Left ventricle myocardium superior (tissue), 1 donor: Measurements from ENCODE around the gene PLEKHA6. TPM values are rescaled to one million over a fixed set of nuclear protein-coding genes. Genes with fewer than 3 reads are reported as not detected.

ENCODE experiments used
- ATAC-seq: fragments of 200-7000 bp; cut with Tn5 transposase; one replicate; pipeline ENCODE4 v1.9.1; 2020; ENCODE audit warnings: mild to moderate bottlenecking, moderate library complexity
- DNase-seq: peaks from one replicate; pipeline ENCODE4 v3.0.0-alpha.2; 2020
- intact Hi-C: fragments of 100-400 bp; cut with micrococcal nuclease; formaldehyde crosslinking; loops from one replicate; pipeline ENCODE4 v1.11.0; 2022
- total RNA-seq: library from RNA; stranded (reverse); fragmentation: NEBNext Ultra II Directional; extraction: Animal tissue kit (Norgen Biotek cat#: 25700); gene quantifications from one replicate; pipeline ENCODE4 v1.2.1, GENCODE V29; 2021
- donor health status: DM: no; HTN: yes; CAD: no; lungs with severe emphysema.

The PLEKHA6 gene
- total RNA-seq, 1 donor from 2014 or later = 21.6 TPM

DNA sequence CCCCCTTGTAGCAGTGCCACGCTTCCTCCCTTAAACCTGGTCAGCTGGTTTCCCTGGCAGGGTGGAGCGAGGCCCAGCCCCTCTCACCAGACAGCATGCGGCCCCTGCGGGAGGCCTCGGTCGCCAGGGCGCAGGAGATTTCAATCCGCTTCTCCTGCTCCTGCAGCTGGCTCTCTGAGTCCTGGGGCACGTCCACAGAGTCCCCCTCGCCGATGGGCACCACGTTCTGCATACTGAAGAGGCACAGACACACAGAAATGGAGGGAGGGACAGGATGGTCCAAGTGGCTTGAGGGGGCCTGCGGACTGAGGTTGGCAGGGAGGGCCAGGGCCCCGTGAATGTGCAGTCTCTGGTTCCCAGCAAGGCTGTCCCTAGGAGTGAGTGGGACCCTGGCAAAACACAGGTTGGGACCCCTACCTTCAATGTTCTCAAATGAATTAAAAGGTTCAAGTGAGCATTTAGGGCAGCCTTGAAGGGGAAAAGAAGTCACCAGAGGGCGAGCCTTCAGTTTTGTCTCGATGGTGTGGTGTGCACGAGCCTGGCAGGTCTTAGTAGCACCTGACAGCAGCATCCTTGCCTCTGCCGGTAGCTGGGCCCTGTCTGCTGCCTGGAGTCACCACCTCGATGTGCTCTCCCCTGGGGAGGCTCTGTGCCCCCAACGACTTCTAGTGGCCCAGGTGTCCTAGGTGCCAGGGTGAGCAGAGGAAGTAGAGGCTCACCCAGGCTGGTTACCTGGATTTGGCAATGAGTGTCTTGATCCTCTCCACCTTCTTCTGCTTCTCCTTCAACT is 131.5 kb downstream of the PLEKHA6 start:
- ATAC-seq = no peak
- intact Hi-C loops = no loop called here
- no peak for DNase-seq

DNA sequence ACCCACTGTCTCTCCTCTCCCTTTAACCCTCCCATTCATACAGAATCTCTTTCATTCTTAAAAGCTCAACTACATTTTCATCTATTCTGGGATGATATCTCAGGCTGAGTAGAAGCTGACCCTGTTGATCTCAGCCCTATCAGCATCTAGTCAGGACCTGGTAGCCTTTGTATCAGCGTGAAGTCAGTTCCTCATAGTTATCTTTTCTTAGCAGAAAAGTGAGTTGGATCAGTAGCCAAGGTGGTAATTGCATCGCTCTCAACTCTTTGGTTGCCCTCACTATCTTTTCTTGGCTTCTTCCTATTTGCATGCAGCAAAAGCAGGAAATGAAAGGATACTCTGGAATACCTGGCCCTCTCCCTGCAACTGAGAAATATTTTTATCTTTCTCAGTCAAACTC is 132.4 kb downstream of the PLEKHA6 start:
- DNase-seq = no peak
- intact Hi-C loops = no loop called here
- no peak for ATAC-seq

DNA sequence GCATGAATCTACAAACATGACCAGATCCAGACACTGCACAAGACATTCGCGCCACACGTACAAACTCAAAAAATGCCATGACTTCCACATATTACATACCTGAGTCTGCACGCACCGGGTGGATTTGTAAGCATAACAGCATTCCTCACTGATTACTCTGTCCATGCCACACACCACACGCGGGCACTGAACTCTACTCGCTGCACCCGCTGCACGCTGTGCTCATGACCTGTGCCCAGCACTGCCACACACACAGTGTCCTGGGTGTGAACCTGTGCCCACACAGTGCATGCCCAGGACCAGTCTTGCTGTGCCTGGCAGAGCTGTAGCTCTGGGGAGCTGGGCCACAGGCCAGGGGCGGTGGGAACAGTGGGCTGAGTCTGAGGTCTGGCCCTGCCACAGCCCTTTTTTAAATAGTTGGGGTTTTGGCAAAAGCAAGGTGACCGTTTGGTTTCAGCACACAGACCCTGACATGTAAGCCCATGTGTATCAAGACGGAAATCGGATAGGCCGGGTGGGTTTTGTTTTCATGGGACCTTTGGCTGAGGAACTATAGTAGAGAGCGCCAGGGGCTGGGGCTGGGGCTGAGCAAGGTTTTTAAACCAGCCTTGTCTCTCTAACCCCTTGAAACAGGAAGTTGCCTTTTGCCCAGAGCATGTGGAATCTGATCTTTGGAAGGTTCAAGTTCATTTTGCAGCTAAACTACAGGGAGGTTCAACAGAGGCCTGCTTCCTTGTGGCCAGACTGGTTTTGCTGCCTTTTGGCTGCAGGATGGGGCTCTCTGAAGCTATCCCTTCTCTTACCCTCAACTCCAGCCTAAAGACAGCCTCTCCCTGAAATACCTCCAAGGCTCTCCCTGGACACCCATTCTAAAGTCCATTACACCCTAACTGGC is 133.6 kb downstream of the PLEKHA6 start:
- no peak for ATAC-seq
- intact Hi-C loops = no loop called here
- DNase-seq = no peak

DNA sequence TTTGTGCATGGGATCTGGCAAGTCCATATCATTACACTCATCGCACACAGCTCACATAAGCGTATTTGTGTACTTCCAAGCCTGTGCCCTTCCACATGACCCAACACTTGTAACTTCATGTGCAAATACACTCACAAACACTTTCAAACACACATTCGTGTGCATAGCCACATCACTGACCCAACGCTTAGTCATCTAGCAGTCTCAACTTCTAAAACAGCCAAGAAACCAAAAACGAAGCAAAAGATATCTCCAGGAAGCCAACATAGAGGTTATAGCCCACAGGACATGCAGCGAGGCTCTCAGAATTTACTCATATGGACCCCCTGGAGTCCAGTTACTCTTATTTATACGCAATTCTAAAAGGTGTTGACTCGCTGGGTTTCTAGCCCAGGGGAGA is 135.1 kb downstream of the PLEKHA6 start:
- ATAC-seq = no peak
- intact Hi-C loops = no loop called here
- no peak for DNase-seq

DNA sequence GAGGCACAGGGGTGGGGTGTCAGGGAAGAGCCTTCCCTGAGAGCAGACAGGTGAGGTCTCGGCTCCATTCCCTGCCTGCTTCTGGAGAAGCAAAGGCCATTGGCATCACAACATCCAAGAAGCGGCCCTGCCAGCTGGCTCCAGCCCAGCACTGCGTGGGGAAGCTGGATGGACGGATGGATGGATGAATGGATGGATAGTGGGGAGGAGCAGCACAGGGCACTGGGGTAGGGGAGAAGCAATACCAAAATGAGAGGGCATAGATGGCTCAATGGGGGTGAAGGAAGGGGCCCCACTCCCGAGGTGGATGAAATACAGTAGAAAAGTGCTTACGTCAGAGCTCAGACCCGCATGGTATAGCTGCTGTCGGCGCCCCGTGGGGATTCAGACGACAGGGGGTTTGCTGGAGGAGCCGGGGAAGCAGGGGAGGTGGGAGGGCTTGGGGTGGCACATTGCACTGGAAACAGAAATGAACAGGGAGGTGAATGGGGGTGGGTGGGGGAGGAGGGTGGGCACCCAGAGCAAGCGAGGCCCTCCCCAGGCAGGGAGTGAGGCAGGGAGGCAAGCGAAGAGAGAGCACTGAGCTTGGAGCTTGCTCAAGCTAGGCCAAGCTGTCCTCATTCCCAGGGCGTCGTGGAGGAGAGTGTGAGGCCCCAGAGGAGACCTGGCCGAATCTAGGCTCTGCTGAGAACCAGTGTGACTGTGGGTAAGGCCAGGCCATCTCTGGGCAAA is 136.4 kb downstream of the PLEKHA6 start:
- DNase-seq (no peak), ATAC-seq (no peak)
- intact Hi-C loops = no loop called here

DNA sequence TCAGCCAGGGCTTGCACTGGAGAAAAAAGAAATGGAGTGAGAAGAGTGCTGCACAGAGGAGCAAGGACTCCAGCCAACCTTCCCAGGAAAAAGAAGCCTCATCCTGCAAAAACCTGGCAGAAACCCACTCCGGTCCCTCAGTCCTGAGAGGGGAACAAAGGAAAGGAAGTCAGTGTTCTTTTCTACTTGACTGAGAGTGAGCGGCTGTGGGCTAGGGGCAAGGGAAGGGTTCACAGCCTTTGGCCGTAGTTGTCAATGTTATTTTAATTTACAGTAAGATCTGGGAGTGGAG is 137.0 kb downstream of the PLEKHA6 start:
- DNase-seq (no peak), ATAC-seq (no peak)
- intact Hi-C loops = no loop called here

DNA sequence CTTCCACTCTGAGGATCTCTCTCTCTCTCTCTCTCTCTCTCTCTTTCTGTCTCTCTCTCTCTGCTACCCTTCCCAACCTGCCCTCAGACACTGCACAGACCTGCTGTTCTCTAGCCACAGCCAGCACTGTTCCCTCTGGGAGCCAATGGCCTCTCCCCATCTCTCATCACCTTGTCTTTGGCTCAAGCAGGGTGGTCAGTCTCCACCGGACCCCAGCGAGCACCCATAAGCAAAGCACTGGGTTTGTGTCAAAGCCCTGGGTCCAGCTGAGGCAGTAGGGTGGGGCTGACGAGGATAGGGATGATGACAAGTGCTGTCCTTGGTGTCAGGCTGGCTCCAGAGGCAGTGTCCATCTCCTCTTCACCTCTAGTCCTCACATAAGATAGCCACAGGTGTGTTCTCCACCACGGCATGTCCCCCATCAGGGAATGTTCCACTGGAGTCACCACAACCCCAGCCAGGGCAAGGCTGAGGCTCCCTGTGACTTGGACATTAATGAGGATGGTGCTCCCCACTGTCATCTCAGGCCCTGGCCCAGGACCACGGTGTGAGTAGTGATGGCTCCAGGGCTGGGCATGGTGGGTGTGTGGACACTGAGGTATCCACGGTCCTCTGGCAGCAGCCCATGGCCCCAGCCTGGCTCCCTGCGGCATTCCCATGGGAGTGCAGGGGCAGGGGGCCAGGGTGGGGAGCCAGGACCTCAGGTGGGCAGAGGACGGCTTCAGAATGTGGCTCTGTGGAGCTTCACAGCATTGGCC is 137.5 kb downstream of the PLEKHA6 start:
- intact Hi-C loops = no loop called here
- no peak for ATAC-seq
- DNase-seq = no peak

DNA sequence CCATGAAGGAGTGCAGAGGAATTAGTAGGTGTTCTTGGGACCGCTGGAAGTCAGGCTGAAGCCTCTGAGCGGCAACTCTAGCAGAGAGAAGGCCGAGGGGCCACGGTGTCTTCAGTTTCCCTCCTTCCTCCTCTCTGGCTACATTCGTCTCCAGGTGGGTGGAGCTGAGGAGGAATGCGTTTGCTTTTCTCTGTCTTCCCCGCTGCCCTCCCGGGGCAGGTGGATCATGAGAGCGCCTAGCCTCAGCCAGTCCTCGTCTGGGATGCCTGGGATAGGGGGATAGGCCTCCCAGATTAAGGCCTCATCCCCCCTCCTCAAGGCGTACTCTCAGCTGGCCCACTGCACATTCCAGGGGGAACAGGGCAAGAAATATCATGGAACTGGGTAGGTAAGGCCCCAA is 138.5 kb downstream of the PLEKHA6 start:
- intact Hi-C loops = no loop called here
- ATAC-seq = no peak
- DNase-seq = no peak

DNA sequence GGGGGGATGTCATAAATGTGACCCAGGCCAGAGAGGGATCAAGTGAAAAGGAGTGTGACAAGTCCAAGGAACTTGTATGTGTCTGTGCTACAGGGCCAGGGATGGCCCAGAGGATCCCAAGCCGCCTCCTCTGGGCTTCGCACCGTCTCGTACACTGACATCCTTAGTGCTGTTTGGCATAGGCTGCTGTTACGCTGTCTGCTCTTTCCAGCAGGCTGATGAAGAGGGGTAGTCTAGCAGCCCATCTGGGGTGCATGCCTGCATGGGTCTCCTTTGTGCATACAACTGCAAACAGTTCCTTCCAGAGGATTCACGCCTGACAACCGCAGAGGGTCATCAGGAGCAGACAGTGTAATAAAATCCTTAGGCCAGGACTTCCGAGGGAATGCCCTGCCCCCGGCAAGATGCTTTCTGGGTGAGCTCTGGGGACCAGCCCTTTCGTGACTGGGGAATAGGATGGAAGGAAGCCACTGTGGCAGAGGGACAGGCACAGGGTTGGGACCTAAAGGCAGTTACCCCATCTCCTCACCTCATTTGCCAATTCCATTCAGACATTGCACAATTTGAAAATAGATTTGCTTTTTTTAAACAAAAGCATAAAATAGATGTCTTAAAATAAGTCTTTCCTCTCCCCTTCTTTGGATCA is 139.6 kb downstream of the PLEKHA6 start:
- intact Hi-C loops = no loop called here
- no peak for DNase-seq
- no peak for ATAC-seq

DNA sequence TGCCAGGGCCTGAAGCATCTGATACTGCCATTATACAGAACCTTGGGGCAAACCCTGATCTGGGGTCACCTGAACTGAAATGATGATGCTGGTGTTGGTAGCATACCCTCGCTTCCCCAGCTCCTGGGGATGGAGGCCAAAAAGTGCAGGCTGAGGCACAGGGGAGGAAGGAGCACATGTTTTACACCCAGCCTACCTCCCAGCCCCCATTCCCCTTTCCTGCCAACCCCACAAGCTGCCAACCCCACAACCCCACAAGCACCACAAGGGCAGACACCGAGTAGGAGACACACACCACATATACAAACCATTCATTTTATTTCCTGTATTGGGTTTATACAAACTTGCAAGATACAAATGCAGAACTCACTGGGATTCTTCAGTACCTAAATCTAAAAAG is 141.2 kb downstream of the PLEKHA6 start:
- intact Hi-C loops = no loop called here

DNA sequence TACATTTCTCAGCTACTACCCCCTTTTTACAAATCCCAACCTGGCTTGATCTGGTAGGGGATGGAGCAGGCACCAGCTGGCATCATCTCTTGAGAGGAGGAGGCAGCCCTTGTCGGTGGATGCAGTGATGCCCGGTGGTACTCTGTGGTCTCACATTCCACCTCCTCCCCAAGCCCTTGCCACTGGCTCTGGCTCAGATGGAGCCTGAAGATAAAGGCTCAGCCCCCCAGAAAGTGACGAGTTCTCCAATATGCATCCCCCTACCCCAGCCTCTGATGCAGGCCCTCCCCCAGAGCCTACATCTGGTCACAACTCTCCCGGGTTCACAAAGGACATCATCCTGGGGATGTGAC is 142.1 kb downstream of the PLEKHA6 start:
- ATAC-seq (no peak), DNase-seq (no peak)
- intact Hi-C loops = no loop called here

More for the DNA sequence above, 141.2 kb downstream of the PLEKHA6 start:
- no peak for ATAC-seq
- DNase-seq = no peak

DNA sequence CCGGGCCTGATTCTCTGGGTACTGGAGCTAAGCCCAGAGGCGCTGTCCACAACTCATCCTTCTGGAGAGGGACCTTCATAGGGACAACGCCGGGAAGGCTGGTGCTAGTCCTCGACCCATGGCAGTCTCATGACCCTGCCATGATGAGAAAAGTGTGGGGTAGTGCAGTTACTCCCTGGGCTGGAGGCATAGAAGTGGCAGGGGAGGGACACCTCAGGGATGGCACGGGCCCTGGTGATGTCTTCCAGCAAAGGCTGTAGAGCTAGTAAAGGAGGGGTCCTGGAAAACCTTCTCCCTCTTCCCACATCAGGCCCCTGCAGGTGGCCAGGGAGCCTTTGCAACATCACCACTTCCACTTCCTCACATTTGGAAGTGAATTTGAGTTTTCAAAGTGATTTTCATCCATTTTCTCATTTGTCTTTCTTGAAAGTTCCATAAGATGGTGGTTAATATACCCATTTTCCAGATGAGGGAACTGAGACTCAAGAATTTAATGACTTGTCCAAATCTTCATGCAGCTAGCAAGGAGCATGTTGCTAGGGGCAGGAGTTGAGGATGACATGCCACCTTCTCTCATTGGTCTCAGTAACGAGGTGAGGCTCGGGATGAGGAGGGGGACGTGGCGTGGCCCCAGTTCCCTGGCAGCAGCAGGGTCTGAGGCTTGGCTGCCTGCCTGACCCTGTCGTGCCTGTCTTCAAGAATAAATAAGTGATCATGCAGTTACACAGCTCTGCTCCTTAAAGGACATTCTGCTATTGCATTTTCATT is 142.7 kb downstream of the PLEKHA6 start:
- intact Hi-C loops = no loop called here
- DNase-seq = no peak
- no peak for ATAC-seq

DNA sequence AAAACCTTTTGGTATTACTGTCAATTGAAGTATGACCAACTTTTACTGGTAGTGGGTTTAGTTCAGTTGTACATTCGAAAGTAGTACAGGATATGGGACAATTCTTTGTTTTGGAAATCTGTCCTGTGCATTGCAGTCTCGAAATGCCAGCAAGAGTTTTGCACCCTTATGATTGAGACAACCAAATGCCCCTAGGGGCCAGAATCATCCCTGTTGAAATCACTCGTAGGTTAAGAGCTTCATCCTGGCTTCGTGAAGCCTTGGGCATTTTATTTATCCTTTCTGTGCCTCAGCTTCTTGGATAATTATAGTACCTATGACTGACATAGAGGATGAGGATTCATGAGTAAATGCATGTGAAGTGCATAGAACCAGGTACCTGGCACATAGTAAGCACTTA is 143.5 kb downstream of the PLEKHA6 start:
- ATAC-seq = no peak
- intact Hi-C loops = no loop called here
- DNase-seq = no peak

DNA sequence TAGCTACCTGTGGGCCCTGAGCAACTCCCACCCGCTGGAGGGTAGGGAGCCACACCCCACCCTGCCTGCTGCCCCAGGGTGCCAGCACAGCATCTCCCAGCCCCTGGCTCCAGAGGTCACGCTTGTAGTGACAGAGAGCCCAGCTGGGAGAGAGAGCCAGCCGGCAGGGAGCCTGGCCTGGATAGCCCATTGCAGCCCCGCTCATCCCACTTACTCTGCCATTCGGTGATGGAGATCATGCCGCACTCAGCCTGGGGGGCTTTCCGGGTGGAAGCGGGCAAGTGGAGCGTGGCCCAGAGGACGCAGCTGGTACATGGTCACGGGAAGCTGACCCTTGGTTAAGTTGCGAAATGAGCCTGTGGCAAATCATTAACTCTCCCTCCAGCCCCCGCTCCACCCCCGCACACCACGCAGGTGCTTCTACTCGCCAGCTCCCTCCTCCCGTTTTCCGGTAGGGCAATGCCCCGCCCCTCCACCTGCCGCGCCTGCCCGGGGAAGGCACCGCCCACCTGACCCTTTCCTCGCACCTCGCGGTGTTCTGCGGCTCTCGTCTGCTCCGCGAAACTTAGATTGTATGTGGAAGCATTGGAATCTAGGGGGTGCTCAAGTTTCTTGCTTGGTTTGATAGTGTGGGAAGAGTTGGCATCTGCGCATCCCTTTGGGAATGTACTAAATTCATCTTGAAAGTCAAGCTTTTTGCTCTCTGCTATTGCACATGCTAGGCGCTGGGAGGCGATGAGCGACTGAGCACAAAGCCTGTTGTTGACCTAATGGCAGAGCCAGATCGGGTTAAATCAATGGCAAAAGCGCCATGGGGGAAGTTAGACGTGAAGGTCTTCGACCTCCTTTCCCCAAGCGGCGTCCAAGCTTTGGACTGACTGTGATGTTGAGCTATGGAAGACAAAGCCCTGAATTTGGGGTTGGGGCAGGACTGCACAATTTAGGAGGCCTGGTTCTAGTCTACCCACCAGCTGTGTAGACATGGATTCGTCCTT is 145.8 kb downstream of the PLEKHA6 start, which contains the start of gene GOLT1A:
TSS of gene GOLT1A (minus strand) at position 321 of the 995 bp plus-strand sequence. CDS start at position 239, 82 bp downstream.
- ATAC-seq = peak; percentile 86
- intact Hi-C loops = loop anchor here (5.0 kb wide), 1 partner anchor 148 kb away; no protein-coding TSS in a partner anchor
- peak; percentile 71 for DNase-seq

DNA sequence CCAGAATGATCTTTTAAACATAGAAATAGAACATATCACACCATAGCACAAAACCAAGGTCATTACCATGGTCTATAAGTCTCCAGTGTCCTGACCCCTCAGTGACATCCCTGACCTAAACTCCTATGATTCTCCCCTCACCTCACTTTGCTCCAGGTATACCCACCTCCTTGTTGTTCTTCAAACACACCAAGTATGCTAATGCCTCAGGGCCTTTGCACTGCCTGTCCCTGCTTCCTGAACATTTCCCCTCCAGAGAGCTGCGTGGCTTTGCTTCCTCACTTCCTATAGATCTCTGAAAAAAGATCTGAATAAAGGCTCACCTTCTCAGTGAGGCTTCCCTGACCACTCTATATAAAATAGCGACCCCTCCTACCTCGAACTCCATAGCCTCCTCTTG is 147.0 kb downstream of the PLEKHA6 start:
- ATAC-seq (no peak), DNase-seq (no peak)
- intact Hi-C loops = loop anchor here (5.0 kb wide), 1 partner anchor 150 kb away; no protein-coding TSS in a partner anchor

DNA sequence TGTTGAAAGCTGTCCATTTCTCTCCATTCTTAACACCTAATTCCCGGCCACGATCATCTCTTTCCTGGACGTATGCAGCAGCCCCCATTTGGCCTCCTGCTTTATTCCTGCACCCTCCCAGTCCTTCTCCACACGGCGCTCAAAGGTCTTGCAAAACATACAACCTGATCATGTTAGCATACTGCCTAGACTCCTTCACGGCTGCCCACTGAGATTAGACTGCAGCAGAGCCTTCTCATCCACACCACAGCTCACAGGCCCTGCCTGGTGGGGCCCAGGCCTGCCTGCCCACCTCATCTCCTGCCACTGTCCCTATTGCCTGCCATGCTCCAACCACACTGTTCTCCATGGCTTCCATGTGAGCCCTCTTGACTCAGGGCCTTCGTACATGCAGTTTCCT is 148.7 kb downstream of the PLEKHA6 start:
- intact Hi-C loops = loop anchor here (5.0 kb wide), 1 partner anchor 151 kb away; no protein-coding TSS in a partner anchor
- DNase-seq (no peak), ATAC-seq (no peak)

DNA sequence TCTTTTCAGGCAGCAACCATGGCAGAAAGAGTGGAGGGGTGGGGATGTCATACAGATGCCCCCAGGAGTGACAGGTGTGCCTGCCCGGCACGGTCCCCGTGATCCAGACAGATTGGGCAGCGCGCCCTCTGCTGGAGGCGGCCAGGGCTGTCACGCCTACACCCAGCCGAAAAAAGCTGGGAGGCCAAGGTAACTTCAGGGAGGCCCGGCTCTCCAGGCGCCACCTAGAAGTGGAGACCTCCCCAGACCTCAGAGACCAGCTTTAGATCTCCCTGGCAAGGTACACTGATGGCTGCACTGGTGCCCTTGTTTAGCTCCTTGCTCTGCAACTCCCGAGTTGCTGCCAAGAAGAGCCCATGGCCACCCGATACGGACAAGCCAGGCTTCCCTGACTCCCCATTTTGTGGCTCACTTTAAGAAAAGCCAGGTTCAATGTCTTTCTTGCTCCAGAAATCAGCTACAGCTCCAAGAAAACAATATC is 152.6 kb downstream of the PLEKHA6 start:
- ATAC-seq (peak; percentile 92), DNase-seq (peak; percentile 83)
- intact Hi-C loops = no loop called here
